Mesenchymal stem cell (in vitro differentiated cells and primary cell): ENCODE measurements around the gene TCAF1.
"Not testable (repeated sequence)": the region's sequence is repeated elsewhere in the genome, so short reads cannot be mapped to it uniquely, and the experiment has no call there.

Source experiments
- DNase-seq: peaks from one replicate; pipeline ENCODE4 v3.0.0-alpha.2; 2013
- H2AFZ ChIP-seq: one replicate; pipeline ENCODE4 v1.6.1; 2013; ENCODE audit warnings: low read depth, mild to moderate bottlenecking, control low read depth, inconsistent platforms, low read length, moderate library complexity
- H2AK5ac ChIP-seq: 2 replicates; pipeline ENCODE4 v1.6.1; 2013; ENCODE audit warnings: low read length, moderate library complexity, mild to moderate bottlenecking, inconsistent platforms; ENCODE audit not compliant: severe bottlenecking
- H2BK120ac ChIP-seq: one replicate; pipeline ENCODE4 v1.6.1; 2013; ENCODE audit warnings: low read depth, mild to moderate bottlenecking, inconsistent platforms, low read length, moderate library complexity
- H2BK12ac ChIP-seq, 2 experiments: one replicate each; pipeline ENCODE4 v1.6.1; 2013; ENCODE audit warnings: inconsistent platforms in 2 of 2, low read length in 2 of 2, mild to moderate bottlenecking in 2 of 2, moderate library complexity in 2 of 2, control low read depth in 1 of 2
- H2BK15ac ChIP-seq: one replicate; pipeline ENCODE4 v1.6.1; 2013; ENCODE audit warnings: mild to moderate bottlenecking, low read depth, inconsistent platforms; ENCODE audit not compliant: poor library complexity, severe bottlenecking
- H2BK5ac ChIP-seq: 2 replicates; pipeline ENCODE4 v1.6.1; 2013; ENCODE audit warnings: low read depth, mild to moderate bottlenecking, low read length, control low read depth, inconsistent platforms; ENCODE audit not compliant: poor library complexity, severe bottlenecking
- H3K14ac ChIP-seq, 2 experiments: one replicate each; pipeline ENCODE4 v1.6.1; 2013; ENCODE audit warnings: inconsistent platforms in 2 of 2, low read length in 2 of 2, control low read depth in 1 of 2, mild to moderate bottlenecking in 1 of 2, moderate library complexity in 1 of 2
- H3K18ac ChIP-seq, 2 experiments: one replicate each; pipeline ENCODE4 v1.6.1; 2013; ENCODE audit warnings: inconsistent platforms in 2 of 2, low read length in 2 of 2, control low read depth in 1 of 2, low read depth in 1 of 2, mild to moderate bottlenecking in 1 of 2
- H3K23ac ChIP-seq, 2 experiments: one replicate each; pipeline ENCODE4 v1.6.1; 2013; ENCODE audit warnings: inconsistent platforms in 2 of 2, low read length in 2 of 2, mild to moderate bottlenecking in 2 of 2, moderate library complexity in 2 of 2, control low read depth in 1 of 2
- H3K27ac ChIP-seq: 2 replicates; pipeline ENCODE4 v1.5.1; 2013; ENCODE audit warnings: mild to moderate bottlenecking, moderate library complexity, low read length, control low read depth, inconsistent platforms; ENCODE audit not compliant: poor library complexity, severe bottlenecking
- H3K27me3 ChIP-seq, 2 experiments: 2 replicates each; pipeline versions ENCODE4 v1.6.1 to v1.7.0; 2013; ENCODE audit warnings: low read length in 2 of 2, mild to moderate bottlenecking in 2 of 2, moderate library complexity in 2 of 2, control low read depth in 1 of 2, inconsistent platforms in 1 of 2; ENCODE audit not compliant: control insufficient read depth in 1 of 2, insufficient read depth in 1 of 2
- H3K36me3 ChIP-seq, 2 experiments: 2 replicates each; pipeline versions ENCODE4 v1.6.1 to v1.7.0; 2013; ENCODE audit warnings: low read length in 2 of 2, control low read depth in 1 of 2, inconsistent platforms in 1 of 2, low read depth in 1 of 2, mild to moderate bottlenecking in 1 of 2; ENCODE audit not compliant: insufficient read depth in 2 of 2, control insufficient read depth in 1 of 2
- H3K4ac ChIP-seq, 2 experiments: one replicate each; pipeline ENCODE4 v1.6.1; 2013; ENCODE audit warnings: inconsistent platforms in 2 of 2, low read length in 2 of 2, mild to moderate bottlenecking in 2 of 2, moderate library complexity in 2 of 2, control low read depth in 1 of 2, low read depth in 1 of 2
- H3K4me1 ChIP-seq: 2 replicates; pipeline ENCODE4 v1.6.1; 2013; ENCODE audit warnings: low read depth, low read length, control low read depth; ENCODE audit not compliant: control insufficient read depth, insufficient read depth
- H3K4me2 ChIP-seq: 2 replicates; pipeline ENCODE4 v1.6.1; 2013; ENCODE audit warnings: low read length, mild to moderate bottlenecking, inconsistent platforms; ENCODE audit not compliant: poor library complexity, severe bottlenecking
- H3K4me3 ChIP-seq, 2 experiments: 2 replicates each; pipeline versions ENCODE4 v1.5.1 to v1.7.0; 2013; ENCODE audit warnings: low read length in 2 of 2, mild to moderate bottlenecking in 2 of 2, control low read depth in 1 of 2, low read depth in 1 of 2; ENCODE audit not compliant: insufficient read depth in 1 of 2
- H3K79me1 ChIP-seq: replicated peaks from 2 replicates; pipeline ENCODE4 v1.6.1; 2013; ENCODE audit warnings: mild to moderate bottlenecking, control low read depth, low read length, inconsistent platforms; ENCODE audit not compliant: poor library complexity, severe bottlenecking
- H3K9ac ChIP-seq: 2 replicates; pipeline ENCODE4 v1.7.0; 2013; ENCODE audit warnings: mild to moderate bottlenecking, low read length, moderate library complexity
- H3K9me3 ChIP-seq: 2 replicates; pipeline ENCODE4 v1.7.0; 2013; ENCODE audit warnings: mild to moderate bottlenecking, low read length; ENCODE audit not compliant: control insufficient read depth
- H4K8ac ChIP-seq: one replicate; pipeline ENCODE4 v1.6.1; 2013; ENCODE audit warnings: inconsistent platforms, mild to moderate bottlenecking, low read length, moderate library complexity
- H4K91ac ChIP-seq: one replicate; pipeline ENCODE4 v1.6.1; 2013; ENCODE audit warnings: mild to moderate bottlenecking, low read length, inconsistent platforms
- WGBS: methylation state at CpG from one replicate; pipeline ENCODE4 v1.1.7; 2013; ENCODE audit warnings: mixed read lengths; 5-methylcytosine and 5-hydroxymethylcytosine counted together

The TCAF1 gene

GRCh38 chr7:143816471-143817133 lies 85.4 kb downstream of the TCAF1 start:
- not testable (repeated sequence) for H2BK120ac ChIP-seq, H2BK15ac ChIP-seq, H4K8ac ChIP-seq, H3K27me3 ChIP-seq, H2BK5ac ChIP-seq, H4K91ac ChIP-seq, H3K14ac ChIP-seq, H3K23ac ChIP-seq, H2BK12ac ChIP-seq, H3K4ac ChIP-seq, H3K4me1 ChIP-seq, H3K79me1 ChIP-seq, H3K9ac ChIP-seq, H3K36me3 ChIP-seq, H3K4me2 ChIP-seq, DNase-seq, H2AFZ ChIP-seq, H3K27ac ChIP-seq, H3K4me3 ChIP-seq, H3K18ac ChIP-seq, H2AK5ac ChIP-seq, H3K9me3 ChIP-seq
- no CpG with 5 or more reads among the region's 8 CpGs for WGBS

- WGBS, result no CpG with 5 or more reads among the region's 6 CpGs
- H2BK120ac ChIP-seq, H2AK5ac ChIP-seq, H4K8ac ChIP-seq, H3K79me1 ChIP-seq, H2BK15ac ChIP-seq, H3K36me3 ChIP-seq, H3K9ac ChIP-seq, H3K14ac ChIP-seq, H3K27me3 ChIP-seq, H2BK5ac ChIP-seq, H3K4me3 ChIP-seq, H4K91ac ChIP-seq, H2BK12ac ChIP-seq, H3K4ac ChIP-seq, H3K4me1 ChIP-seq, H2AFZ ChIP-seq, H3K9me3 ChIP-seq, H3K27ac ChIP-seq, H3K18ac ChIP-seq, DNase-seq, H3K23ac ChIP-seq, H3K4me2 ChIP-seq: not testable (repeated sequence)
Observed at GRCh38 chr7:143810639-143811038, 91.3 kb downstream of the TCAF1 start.

- H2BK15ac ChIP-seq, H2AK5ac ChIP-seq, H3K9ac ChIP-seq, H3K27me3 ChIP-seq, H4K91ac ChIP-seq, DNase-seq, H3K18ac ChIP-seq, H2BK5ac ChIP-seq, H3K4ac ChIP-seq, H2BK12ac ChIP-seq, H4K8ac ChIP-seq, H3K36me3 ChIP-seq, H3K4me1 ChIP-seq, H3K23ac ChIP-seq, H3K4me3 ChIP-seq, H2BK120ac ChIP-seq, H2AFZ ChIP-seq, H3K4me2 ChIP-seq, H3K9me3 ChIP-seq, H3K79me1 ChIP-seq, H3K14ac ChIP-seq, H3K27ac ChIP-seq: not testable (repeated sequence)
- WGBS, result no CpG with 5 or more reads among the region's 5 CpGs
Observed at GRCh38 chr7:143806664-143807071, 95.3 kb downstream of the TCAF1 start.
